HepG2 (cell line): ENCODE data around the gene SLC27A2. TPM values are rescaled to one million over a fixed set of nuclear protein-coding genes. Genes with fewer than 3 reads are reported as not detected.

Experiments used
- ATF4 ChIP-seq, 2 experiments: fragments of 450-650 bp in 1 of 2; sonication (generic) in 1 of 2; formaldehyde crosslinking; IDR thresholded peaks; 2 replicates each; pipeline versions ENCODE4 v1.5.0 to v1.8.0; 2020 to 2022; ENCODE audit warnings: mild to moderate bottlenecking in 1 of 2, missing genetic modification reagents in 1 of 2
- MTA3 ChIP-seq: sonication (generic); formaldehyde crosslinking; IDR thresholded peaks from 2 replicates; pipeline ENCODE4 v1.4.0; 2020; ENCODE audit warnings: missing genetic modification reagents
- NFAT5 ChIP-seq: sonication (generic); formaldehyde crosslinking; IDR thresholded peaks from 2 replicates; pipeline ENCODE4 v1.4.0; 2020; ENCODE audit warnings: missing genetic modification reagents
- SNAPC4 ChIP-seq: sonication (generic); formaldehyde crosslinking; IDR thresholded peaks from 2 replicates; pipeline ENCODE4 v1.4.0; 2020; ENCODE audit warnings: mild to moderate bottlenecking, missing genetic modification reagents
- TERF1 ChIP-seq: sonication (generic); formaldehyde crosslinking; IDR thresholded peaks from 2 replicates; pipeline ENCODE4 v1.8.0; 2022; ENCODE audit warnings: mild to moderate bottlenecking, missing genetic modification reagents, moderate library complexity
- ZFP36L2 ChIP-seq: sonication (generic); formaldehyde crosslinking; IDR thresholded peaks from 2 replicates; pipeline ENCODE4 v1.4.0; 2020; ENCODE audit warnings: missing genetic modification reagents
- ZNF839 ChIP-seq: sonication (generic); formaldehyde crosslinking; IDR thresholded peaks from 2 replicates; pipeline ENCODE4 v1.4.0; 2020; ENCODE audit warnings: missing genetic modification reagents, mild to moderate bottlenecking, borderline replicate concordance
- ZNF891 ChIP-seq: sonication (generic); formaldehyde crosslinking; IDR thresholded peaks from 2 replicates; pipeline ENCODE4 v1.5.0; 2020; ENCODE audit warnings: mild to moderate bottlenecking, missing genetic modification reagents
- polyA plus RNA-seq, 8 experiments: library from polyadenylated mRNA; depleted of rRNA in 3 of 8; stranded (reverse) in 7 of 8; unstranded in 1 of 8; fragments of >200 nt; fragmentation: Illumina TruSeq in 4 of 8; extraction: Trizol in 4 of 8; gene quantifications; 2 replicates each; pipeline versions ENCODE4 v1.2.1 to v1.2.3, GENCODE V29; 2011 to 2016; ENCODE audit warnings: low read depth in 4 of 8, missing spikeins in 1 of 8, mixed read lengths in 1 of 8; ENCODE audit not compliant: insufficient read depth in 1 of 8
- total RNA-seq, 5 experiments: library from RNA; depleted of rRNA; stranded (reverse); fragments of >200 nt; fragmentation: Illumina TruSeq; extraction: Trizol; gene quantifications; 2 replicates each; pipeline ENCODE4 v1.2.3, GENCODE V29; 2016; ENCODE audit warnings: low read depth in 1 of 5

The SLC27A2 gene
- total and polyA plus RNA-seq, 2 of the 13 experiments (the other 11 are each of a cell fraction or from before 2014, with no cell fraction given) = 14.6 to 23.4 TPM

GRCh38 chr15:50180582-50180981 is 1.4 kb upstream of the SLC27A2 start (continued):
- TF ChIP-seq SNAPC4 (CRISPR knock-in tag) (no peak), ZNF891 (CRISPR knock-in tag) (no peak), NFAT5 (CRISPR knock-in tag) (no peak), ZNF839 (CRISPR knock-in tag) (no peak), TERF1 (no peak), ZFP36L2 (no peak), ATF4 (CRISPR knock-in tag; IDR thresholded peaks at IDR 0.05) (no peak), MTA3 (CRISPR knock-in tag) (no peak)
